Jurkat, Clone E6-1 (cell line): ENCODE measurements around the gene NEDD4L.

Experiments used
- DNase-seq: peaks from one replicate; pipeline ENCODE4 v3.0.0-alpha.2; 2011; ENCODE audit warnings: low read depth, low spot score
- H3K4me3 ChIP-seq: 2 replicates; pipeline ENCODE4 v1.5.1; 2011; ENCODE audit warnings: mild to moderate bottlenecking, low read length, control low read depth, moderate library complexity

The NEDD4L gene

DNA sequence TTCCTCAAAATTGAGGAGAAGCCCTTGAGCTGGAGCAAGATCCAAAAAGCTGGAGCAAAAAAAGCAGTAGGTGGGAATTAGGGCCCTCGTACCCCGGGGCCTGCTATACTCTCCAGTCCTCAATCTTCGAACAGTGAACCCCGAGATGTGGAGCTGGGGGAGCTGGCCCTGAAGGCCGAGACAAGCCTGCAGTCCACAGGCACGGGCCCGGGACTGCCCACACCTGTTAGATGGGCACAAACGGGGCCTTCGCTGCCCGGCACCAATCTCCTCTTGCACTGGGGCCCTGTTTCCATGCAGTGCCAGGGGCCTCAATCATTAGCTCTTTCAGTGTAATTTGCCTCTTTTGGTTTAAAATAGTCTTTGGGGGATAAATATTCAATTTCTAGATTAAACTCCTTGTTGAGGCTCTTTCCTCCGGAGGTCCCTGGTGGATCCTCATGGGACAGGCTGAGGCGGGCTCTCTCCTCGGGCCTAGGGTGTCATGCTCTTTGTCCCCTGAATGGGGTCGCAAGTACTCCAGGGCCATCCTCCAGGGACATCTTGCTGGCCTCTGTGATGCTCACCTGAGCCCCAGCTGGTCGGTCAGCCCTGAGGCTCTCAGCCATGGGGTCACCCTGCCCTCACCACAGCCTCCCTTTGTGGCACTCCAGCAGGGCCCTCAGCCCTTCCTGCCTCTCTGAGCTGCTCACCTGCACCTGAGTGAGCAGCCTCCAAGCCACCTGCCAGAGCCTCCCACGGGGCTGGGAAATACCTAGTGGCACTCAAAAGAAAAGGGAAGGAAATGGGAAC lies 361.3 kb downstream of the NEDD4L start:
- DNase-seq: no peak
- H3K4me3 ChIP-seq: no peak overlapping the region

DNA sequence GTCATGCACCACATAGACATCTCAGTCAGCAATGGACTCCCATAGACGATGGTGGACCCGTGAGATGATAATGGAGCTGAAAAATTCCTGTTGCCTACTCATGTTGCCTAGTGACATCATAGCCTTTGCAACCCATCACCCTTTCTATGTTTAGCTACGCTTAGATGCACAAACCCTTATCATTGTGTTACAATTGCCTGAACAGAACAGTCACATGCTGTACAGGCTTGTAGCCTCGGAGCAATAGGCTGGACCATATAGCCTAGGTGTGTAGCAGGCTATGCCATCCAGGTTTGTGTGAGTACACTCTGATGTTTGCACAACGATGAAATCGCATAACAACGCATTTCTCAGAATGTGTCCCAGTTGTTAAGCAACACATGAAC lies 363.2 kb downstream of the NEDD4L start:
- no peak for DNase-seq
- H3K4me3 ChIP-seq: no peak overlapping the region

DNA sequence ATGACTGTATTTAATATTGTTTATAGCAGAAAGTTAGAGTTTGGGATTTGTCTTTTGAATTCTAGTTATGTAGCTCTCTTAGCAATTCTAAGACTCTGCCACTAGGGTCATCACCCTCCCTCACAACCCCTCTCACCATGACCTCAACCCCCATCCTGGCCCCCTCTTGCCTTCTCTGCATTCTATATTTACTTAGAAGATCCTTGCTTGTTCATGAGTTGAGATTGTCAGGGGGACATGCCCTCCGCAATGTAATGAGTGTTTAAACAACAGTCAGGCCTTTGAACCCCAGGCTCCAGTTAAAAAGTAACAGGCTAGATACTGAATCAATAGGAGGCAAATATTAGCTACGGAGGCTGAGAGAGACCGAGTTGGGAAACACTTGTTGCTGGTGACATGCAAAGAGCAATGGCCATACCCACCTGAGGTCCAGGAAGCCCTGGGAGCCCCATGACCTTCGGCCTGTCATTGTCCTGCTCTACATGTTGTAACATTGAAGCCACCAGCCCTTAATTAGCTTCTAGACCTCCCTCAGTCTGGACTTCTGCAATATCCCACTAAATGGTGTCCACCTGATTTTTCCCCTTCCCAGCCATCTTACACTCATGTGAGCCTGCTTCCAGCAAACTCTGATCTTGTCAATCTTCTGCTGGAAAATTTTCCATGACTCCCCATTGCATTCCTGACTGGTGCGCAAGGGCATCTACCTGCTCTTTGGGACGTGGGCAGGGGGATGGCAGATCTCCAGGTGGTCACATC lies 363.8 kb downstream of the NEDD4L start:
- no peak overlapping the region for H3K4me3 ChIP-seq
- DNase-seq: no peak

DNA sequence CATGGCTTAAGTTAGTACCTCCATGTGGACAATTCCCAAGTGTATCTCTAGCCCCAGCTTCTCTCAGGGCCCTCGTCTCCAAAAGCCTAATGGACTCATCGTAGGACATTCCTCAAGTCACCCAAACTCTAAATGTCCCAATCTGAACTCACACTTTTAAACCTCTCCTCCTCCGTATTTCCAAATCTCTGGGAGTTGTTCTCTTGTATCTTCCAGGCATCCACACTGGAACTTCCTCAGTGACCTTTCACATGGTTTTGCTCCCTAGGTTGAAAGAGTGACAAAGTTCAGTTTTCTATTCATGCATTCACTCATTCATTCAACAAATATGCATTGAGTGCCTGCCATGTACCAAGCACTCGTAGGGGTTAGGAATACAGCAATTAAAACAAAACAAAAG lies 364.6 kb downstream of the NEDD4L start:
- no peak overlapping the region for H3K4me3 ChIP-seq

DNA sequence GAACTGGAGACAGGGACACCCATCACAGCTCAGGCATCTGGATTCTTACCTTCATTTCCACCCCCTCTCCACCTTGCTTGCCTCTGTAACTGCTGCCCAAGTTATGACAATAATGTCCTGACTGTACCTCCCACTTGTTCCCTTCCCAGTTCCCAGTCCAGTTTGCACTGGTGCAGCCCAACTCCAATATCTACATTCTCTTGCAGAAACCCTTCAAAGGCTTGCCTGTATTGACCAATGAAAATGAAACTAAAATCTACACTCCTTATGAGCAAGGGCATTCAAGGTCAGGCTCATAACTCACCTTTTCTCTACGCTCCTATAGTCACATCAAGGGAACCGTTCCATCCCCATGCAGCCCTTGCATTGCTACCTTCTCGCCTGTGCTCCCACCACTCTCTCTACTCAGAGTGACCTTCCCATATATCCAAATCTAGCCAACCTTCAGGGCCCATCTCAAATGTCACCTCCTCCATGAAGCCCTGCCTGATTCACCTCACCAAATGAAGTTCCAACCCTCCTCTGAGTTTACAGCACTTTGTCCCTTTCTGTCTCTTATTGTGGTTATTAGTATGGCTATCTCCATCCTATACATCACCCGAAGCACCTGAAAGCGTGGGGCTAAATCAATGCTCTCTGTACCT lies 365.9 kb downstream of the NEDD4L start:
- no peak overlapping the region for H3K4me3 ChIP-seq
- DNase-seq: no peak

More for the DNA sequence above, 364.6 kb downstream of the NEDD4L start:
- DNase-seq: no peak

DNA sequence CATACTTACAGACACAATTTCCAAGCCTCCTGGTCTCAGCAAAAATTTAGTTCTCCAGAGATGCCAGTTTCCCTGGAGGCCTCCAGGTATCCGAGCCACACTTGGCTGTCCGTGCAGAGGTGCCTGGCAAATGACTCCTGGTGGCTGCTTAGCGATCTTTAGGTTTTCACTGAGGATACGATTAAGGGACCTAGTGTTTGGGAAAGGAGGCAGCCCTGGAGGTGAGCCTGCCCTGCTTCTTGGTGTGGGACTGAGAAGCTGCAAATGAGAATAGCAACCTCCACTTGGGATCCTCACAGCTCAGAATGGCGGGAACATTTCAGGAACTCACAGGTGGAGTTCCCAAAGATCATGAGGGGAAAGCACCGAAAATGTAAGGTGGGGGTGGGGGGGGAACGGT lies 367.3 kb downstream of the NEDD4L start:
- no peak for DNase-seq
- H3K4me3 ChIP-seq: no peak overlapping the region

DNA sequence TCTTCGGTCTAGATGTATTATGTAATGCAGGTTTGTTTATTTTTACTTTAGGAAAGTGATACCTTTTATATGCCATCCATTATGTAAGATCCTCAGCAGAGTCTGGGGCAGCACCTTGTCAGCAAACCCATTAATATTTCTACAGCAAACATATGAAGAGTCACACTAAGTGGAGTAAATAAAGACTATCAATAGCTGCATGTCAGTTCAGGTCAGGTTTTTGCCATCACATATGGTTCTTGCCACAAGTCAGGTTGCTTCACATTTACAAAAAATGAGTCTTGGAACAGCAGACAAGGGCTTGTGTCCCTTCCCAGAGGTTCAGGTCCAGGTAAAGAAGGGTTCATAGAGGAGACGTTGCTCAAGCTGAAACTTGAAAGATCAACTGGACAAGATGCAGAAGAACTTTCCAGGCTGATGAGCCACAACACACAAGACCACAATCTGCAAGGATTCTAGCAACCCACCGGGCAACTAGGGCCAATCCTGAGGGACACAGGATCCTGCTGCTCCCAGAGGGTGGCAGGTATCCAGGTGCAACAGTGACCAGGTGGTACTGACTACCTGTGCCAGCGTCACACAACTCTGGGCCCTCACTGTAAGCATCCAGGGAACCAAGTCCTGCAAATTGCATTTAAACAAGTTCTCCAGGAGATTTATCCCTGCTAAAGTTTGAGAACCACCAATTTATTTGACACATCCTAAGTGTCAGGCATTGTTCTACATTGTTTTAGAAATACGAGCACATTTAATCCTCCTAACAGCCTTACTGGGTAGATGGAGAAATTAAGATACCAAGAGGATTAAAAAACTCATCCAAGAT lies 369.0 kb downstream of the NEDD4L start:
- no peak overlapping the region for H3K4me3 ChIP-seq
- no peak for DNase-seq

DNA sequence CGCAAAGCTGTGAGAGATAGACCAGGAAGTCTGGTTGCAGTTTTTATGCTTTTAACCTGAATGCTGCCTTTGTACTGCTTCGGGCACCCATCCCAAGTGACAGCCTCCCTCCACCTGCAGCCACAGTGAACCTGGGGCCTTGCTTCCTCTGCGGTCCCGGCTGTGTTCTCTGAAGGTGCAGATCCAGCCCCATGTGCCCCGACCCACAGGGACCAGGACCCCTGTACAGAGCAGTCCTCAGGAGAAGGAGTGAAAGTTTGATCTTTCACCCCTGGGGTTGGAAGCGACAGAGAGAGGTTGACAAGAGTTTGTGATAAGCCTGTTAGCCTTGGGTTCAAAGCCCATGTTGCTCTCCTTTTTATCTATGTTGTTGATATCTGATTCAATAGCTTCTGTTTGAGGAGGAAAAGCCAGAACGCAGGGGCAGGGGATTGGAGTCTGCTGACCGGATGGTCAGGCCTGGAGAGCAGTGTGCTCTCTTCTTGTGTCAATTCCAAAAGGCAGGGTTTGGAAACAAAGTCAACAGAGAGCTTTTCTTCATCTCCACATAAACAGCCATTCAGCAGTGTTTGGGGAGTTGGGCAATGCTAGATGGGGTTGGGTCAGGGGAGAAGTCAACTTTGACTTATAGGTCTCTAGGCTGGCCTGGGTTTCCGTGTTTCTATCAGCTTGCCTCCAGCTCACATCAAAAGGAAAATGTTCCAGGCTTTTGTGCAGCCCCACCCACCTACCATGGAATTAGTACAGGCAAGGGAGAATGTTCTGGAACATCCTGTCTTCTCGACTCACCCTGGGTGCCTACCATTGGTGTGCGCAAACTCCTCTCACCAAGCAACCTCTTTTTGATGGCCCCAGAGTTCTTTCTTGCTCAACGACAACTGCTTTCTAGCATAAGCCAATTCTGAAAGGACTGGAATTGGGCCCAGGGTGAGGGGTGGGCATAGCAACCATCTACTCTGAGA lies 369.9 kb downstream of the NEDD4L start:
- no peak overlapping the region for H3K4me3 ChIP-seq
- no peak for DNase-seq

DNA sequence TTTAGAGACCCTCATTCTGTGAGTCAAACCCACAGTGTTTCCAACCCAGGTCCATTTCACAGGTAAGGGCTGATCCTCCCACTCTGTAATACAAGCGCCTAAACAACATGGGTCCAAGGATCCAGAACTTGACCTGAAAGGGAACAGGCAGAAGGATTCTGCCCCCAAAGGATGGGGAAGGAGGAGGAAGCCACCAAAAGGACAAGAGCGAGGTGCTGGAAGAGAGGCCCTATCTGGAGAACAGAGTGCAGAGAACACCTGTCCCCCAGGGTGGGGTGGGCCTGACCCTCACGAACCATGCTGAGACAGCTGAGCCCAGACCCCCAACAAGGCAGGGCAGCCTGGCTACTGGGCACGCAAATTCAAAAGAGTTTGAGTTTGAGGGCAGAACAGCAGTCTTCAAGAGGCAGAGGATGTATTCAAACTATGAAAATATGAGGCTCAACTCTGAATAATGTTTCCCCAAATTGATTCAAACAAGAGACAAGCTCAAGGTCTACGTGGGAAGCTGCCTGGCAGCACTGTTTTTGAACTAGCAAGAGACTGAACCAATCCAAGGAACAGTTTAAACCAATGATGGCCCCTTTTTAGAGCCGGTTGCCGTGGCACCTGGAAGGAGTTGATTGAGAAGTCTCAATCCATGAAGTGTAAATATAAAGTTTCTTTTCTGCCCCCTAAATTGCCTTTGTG lies 372.1 kb downstream of the NEDD4L start:
- DNase-seq: no peak
- no peak overlapping the region for H3K4me3 ChIP-seq

DNA sequence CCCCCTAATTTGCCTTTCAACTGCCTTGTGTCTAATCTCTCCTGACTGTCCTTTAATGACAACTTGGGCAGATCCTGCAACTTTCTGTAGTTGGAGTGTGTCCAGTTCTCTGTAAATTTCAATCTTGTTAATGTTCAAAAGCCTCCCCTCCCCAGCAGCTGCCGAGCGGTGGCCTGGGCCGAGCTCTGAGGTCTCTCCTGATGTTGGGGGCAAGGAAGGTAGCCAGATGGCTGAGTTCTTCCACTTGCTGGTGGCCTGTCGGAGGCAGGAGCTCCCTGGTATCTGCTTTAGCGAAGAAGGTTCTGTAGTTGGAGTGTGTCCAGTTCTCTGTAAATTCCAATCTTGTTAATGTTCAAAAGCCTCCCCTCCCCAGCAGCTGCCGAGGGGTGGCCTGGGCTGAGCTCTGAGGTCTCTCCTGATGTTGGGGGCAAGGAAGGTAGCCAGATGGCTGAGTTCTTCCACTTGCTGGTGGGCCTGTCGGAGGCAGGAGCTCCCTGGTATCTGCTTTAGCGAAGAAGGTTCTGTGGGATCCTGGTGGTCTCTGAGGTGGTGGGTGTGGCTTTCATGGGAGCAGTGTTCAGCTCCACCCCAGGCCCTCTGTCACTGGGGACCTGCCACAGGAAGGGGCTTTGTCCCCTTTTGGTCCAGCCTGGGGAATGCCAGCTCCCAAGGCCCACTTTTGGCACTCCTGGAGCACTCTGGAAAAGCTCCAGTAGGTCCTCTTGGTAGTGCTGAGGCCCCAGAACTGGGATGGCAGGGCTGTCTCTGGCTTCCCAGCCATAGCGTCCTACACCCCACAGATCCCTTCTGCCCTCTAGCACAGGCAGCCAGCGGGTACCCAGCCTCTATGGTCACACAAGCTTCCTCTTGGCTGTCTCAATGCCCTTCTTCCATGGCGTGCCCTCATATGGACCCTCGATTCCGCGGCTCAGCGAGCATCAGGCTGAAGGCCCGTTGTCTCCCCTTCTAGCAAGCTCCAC lies 373.0 kb downstream of the NEDD4L start:
- DNase-seq: no peak
- no peak overlapping the region for H3K4me3 ChIP-seq

DNA sequence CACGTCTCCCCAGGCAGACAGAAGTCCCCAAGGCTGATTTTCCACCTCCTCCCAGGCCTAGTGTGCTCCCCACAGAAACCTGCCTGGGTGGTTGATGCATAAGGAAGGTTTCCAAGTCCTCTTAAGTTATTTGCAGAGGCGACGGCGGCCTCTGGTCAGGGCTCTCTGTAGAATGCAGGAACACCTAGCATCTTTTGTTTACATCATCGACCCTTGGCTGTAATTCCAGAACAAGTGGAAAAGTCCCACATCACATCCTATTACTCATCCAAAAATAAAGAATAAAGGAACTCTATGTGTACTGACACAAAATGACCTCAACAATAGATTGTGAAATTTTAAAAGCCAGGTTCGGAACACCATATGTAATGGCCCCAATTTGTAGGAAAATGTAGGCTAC lies 373.7 kb downstream of the NEDD4L start:
- no peak overlapping the region for H3K4me3 ChIP-seq
- no peak for DNase-seq

DNA sequence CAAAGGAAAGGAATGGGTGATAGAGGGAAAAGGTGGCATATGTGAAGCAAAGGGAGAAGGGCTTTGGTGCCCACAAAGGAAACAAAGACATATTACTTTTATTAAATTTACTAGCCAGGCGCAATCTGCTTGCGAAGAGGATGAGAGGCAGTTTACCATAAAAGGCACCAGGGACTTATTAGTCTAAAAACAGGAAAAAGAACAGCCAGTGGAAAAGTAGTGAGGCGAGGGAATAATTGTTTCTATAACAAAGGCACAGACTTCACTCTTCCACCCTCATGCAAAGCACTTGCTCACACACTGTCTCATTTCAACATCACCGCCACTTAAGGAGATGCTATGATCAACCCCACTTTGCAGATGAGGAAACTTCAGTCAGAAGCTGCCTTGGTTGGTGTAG lies 374.3 kb downstream of the NEDD4L start:
- DNase-seq: no peak
- no peak overlapping the region for H3K4me3 ChIP-seq

DNA sequence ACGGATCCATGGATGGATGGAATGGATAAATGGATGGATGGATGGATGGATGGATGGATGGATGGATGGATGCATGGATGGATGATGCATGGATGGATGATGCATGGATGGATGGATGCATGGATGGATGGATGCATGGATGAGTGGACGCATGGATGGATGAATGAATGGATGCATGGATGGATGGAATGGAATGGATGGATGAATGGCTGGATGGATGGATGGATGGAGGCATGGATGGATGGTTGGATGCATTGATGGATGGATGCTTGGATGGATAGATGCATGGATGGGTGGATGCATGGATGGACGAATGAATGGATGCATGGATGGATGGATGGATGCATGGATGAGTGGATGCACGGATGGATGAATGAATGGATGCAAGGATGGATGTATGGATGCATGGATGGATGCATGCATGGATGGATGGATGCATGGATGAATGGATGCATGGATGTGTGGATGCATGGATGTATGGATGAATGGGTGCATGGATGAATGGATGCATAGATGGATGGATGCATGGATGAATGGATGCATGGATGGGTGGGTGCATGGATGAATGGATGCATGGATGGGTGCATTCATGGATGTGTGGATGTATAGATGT lies 375.7 kb downstream of the NEDD4L start:
- no peak overlapping the region for H3K4me3 ChIP-seq
- DNase-seq: no peak

DNA sequence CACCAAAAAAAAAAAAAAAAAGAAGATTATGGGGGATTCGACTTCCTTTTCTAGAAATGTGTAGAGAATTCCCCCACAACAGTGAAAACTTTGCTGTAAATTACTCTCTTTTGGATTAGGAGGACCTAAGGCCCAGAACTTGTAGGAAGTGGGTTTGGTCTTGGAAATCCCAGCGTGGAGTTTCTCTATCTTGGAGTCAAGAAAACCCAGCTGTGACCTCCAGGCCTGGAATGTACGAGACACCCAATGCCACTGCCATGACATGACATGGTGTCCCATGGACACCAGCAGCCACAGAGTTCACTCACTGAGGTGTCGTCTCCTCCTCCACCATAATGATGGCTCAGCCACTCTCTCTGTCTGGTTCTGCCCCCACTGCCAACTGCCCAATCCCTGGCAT lies 382.6 kb downstream of the NEDD4L start:
- DNase-seq: no peak
- no peak overlapping the region for H3K4me3 ChIP-seq

DNA sequence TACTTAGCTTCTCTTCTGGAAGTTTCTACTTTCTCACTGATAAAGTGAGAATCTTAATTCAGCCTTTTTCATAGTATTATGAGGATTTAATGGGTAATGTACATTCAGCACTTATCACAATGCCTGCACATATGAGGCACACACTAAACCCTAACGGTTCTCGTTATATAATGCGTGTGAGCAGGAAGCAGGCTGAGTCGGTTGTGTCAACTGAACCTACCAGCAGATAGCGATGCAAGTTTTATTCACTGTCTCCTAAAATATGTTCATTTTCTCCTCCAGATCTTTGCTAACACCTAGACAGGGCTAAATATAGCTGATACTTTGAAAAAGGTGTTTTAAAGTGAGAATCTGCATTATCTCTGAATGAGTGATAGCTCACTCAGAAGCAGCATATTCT lies 383.3 kb downstream of the NEDD4L start:
- no peak for DNase-seq
- no peak overlapping the region for H3K4me3 ChIP-seq

DNA sequence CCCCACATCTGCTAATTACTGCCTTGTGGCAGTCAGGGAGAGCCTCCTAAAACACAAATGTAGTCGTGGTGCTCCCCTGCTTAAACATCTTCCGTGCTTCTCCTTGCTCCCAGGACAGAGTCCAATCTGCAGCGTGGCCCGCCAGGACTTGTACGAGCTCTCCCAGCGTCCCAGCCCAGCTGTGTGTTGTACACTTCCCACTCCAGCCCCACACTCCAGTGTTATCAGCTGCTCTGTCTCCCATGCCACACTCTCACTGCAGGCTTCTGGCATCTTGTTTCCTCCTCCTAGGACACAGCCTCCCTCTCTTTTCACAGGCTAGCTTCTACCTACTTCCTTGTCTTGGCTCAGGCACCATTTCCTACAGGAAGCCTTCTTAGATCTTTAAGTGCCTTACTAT lies 385.4 kb downstream of the NEDD4L start:
- H3K4me3 ChIP-seq: no peak overlapping the region
- DNase-seq: no peak
